ENCODE measurements around the gene MTCP1. TPM values are rescaled to one million over a fixed set of nuclear protein-coding genes. Genes with fewer than 3 reads are reported as not detected.

Gene MTCP1
- total RNA-seq, 5 donors from 2014 or later (not counting 1 experiment from before 2014, with no cell fraction given): 11.9 to 24.0 (median 19.8) TPM

DNA sequence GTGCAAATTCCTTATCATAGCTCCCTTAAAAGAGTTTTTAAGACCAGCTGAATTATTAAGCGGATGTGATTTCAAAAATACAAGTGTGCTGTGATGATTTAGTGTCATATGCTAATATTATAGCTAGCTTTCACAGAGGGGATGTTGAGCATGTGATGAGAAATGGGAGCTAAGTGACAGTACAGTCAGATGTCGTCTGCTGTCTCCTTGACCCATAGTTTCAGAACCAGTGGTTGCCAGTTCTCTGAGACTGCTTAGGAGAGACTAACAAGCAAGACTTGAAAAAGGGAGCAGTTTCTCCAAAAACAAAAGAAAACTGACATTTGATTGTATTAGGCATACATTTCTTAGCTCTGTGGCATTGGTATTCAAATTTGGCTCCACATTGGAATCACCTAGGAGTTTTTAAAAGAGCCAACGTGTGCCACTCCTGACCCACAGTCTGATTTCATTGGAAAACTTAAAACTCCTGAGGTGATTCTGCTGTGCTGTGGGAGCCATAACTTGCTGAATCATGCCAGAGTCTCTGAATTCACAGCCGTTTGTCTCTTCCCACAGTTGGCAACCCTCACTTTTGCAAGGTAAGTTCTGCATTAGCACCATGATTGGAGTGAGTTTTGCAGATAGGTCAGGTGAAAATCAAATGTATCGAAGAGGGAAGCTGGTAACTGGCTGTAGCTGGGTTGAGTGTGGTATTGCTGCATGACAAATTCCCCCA is 24.0 kb downstream of the MTCP1 start:
- Mint-ChIP-seq H3K27ac (no peak overlapping the region), H3K36me3 (peaks cover 28% of the 10 kb centered on the region), H3K27me3 (peaks cover 0 to 18% of the 10 kb centered on the region in 2 donors), H3K4me1 (peaks cover 26 to 44% (median 40%) of the 10 kb centered on the region in 3 donors), H3K9me3 (no peaks in the 10 kb centered on the region), H3K4me3 (no peak overlapping the region)
- H3K9me3 ChIP-seq: no peaks in the 10 kb centered on the region
- no peak overlapping the region for H3K4me3 ChIP-seq (ENCODE audit: control insufficient read depth in 1 of 2, extremely low read depth in 1 of 2, low read length in 1 of 2)
- peaks cover 0 to 2% of the 10 kb centered on the region in 2 experiments for H3K4me1 ChIP-seq (ENCODE audit: control insufficient read depth in 1 of 2, extremely low read depth in 1 of 2, insufficient read depth in 2 of 2, low read length in 2 of 2)
- H3K27me3 ChIP-seq (replicated peaks in 1 of 2; ENCODE audit: control insufficient read depth in 2 of 2, extremely low read depth in 1 of 2, insufficient read depth in 2 of 2, low read length in 1 of 2): no peaks in the 10 kb centered on the region
- ATAC-seq (replicated peaks in 1 of 4) (no peak), DNase-seq (no peak)
- ChIA-PET POLR2A (no interaction called here), CTCF (interaction anchor here in 1 of 2 donors (1.0 kb wide), 2 partner anchors 10 to 62 kb away, joined by 3 read pairs; no protein-coding TSS in a partner anchor)
- H3K36me3 ChIP-seq (ENCODE audit: control insufficient read depth in 2 of 2, extremely low read depth in 1 of 2, insufficient read depth in 1 of 2, low read length in 1 of 2): peaks cover 0 to 18% of the 10 kb centered on the region in 2 donors
- 88% methylated on average over 1 of the region's 5 CpGs for WGBS (ENCODE audit: insufficient coverage)
- no peak overlapping the region for H3K27ac ChIP-seq (ENCODE audit: low read length)

DNA sequence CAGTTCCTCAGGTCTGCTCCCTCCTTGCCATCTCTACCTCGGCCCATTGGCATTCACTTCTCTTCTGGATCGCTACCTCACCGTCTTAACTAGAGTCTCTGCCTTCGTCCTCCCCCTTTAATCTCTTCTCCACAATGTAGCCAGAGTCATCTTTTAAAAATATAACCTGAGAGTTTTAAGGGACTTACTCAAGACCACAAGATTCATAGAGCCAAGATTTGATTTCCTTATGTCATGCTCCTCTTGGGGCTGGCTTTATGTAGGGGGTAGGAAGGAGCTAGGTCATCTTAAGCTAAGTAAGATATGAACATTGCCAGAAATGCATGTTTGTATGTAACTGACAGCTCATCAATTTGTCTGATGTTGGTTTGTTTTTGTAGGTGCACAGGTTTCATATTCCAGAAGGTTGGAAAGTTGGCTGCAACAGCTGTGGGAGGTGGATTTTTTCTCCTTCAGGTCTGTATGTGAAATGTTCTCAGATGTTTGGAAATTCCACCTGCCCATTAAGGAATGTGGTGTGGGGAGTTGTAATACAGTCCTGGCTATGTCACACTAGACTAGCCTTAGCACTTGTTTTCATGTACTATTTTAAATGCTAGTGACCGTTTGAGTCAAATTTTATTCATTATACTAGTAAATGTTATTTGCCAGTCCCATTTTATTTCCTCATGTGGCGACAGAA is 24.7 kb downstream of the MTCP1 start:
- DNase-seq: no peak
- ChIA-PET CTCF (interaction anchor here in 1 of 2 donors (1.0 kb wide), 1 partner anchor 11 kb away, joined by 3 read pairs; no protein-coding TSS in a partner anchor), POLR2A (no interaction called here)
- H3K36me3 ChIP-seq (ENCODE audit: control insufficient read depth in 2 of 2, extremely low read depth in 1 of 2, insufficient read depth in 1 of 2, low read length in 1 of 2): peaks cover 0 to 15% of the 10 kb centered on the region in 2 donors
- Mint-ChIP-seq H3K4me3 (no peak overlapping the region), H3K36me3 (peaks cover 22% of the 10 kb centered on the region), H3K27ac (peak overlapping the region in 1 of 2 donors; percentile 46), H3K27me3 (peaks cover 0 to 11% of the 10 kb centered on the region in 2 donors), H3K9me3 (no peaks in the 10 kb centered on the region), H3K4me1 (peaks cover 23 to 40% (median 35%) of the 10 kb centered on the region in 3 donors)
- no peak for ATAC-seq (replicated peaks in 1 of 4)
- H3K27me3 ChIP-seq (replicated peaks in 1 of 2; ENCODE audit: control insufficient read depth in 2 of 2, extremely low read depth in 1 of 2, insufficient read depth in 2 of 2, low read length in 1 of 2): no peaks in the 10 kb centered on the region
- H3K4me3 ChIP-seq (ENCODE audit: control insufficient read depth in 1 of 2, extremely low read depth in 1 of 2, low read length in 1 of 2): no peak overlapping the region
- 100% methylated on average over 2 of the region's 6 CpGs for WGBS (ENCODE audit: insufficient coverage)
- H3K9me3 ChIP-seq: no peaks in the 10 kb centered on the region
- no peak overlapping the region for H3K27ac ChIP-seq (ENCODE audit: low read length)
- peaks cover 0 to 2% of the 10 kb centered on the region in 2 experiments for H3K4me1 ChIP-seq (ENCODE audit: control insufficient read depth in 1 of 2, extremely low read depth in 1 of 2, insufficient read depth in 2 of 2, low read length in 2 of 2)

GRCh38 chrX:155035688-155036087 is 35.2 kb downstream of the MTCP1 start:
- H3K4me1 Mint-ChIP-seq: peaks cover 6 to 38% (median 34%) of the 10 kb centered on the region in 3 donors
- WGBS (ENCODE audit: insufficient coverage): no CpG with 5 or more reads among the region's 4 CpGs
- H3K4me3 Mint-ChIP-seq: no peak overlapping the region
- Histone ChIP-seq H3K27ac (ENCODE audit: low read length) (no peak overlapping the region), H3K4me1 (ENCODE audit: control insufficient read depth in 1 of 2, extremely low read depth in 1 of 2, insufficient read depth in 2 of 2, low read length in 2 of 2) (no peaks in the 10 kb centered on the region), H3K36me3 (ENCODE audit: control insufficient read depth in 2 of 2, extremely low read depth in 1 of 2, insufficient read depth in 1 of 2, low read length in 1 of 2) (peaks cover 0 to 18% of the 10 kb centered on the region in 2 donors), H3K4me3 (ENCODE audit: control insufficient read depth in 1 of 2, extremely low read depth in 1 of 2, low read length in 1 of 2) (no peak overlapping the region), H3K27me3 (replicated peaks in 1 of 2; ENCODE audit: control insufficient read depth in 2 of 2, extremely low read depth in 1 of 2, insufficient read depth in 2 of 2, low read length in 1 of 2) (no peaks in the 10 kb centered on the region), H3K9me3 (peaks cover 3% of the 10 kb centered on the region)
- ChIA-PET POLR2A (no interaction called here), CTCF (no interaction called here)
- DNase-seq: no peak
- no peak overlapping the region for H3K27ac Mint-ChIP-seq
- ATAC-seq (replicated peaks in 1 of 4): no peak
- H3K9me3 Mint-ChIP-seq: peaks cover 0 to 4% (median 4%) of the 10 kb centered on the region in 3 donors
- H3K27me3 Mint-ChIP-seq: peaks cover 0 to 4% of the 10 kb centered on the region in 2 donors
- peaks cover 42% of the 10 kb centered on the region for H3K36me3 Mint-ChIP-seq

DNA sequence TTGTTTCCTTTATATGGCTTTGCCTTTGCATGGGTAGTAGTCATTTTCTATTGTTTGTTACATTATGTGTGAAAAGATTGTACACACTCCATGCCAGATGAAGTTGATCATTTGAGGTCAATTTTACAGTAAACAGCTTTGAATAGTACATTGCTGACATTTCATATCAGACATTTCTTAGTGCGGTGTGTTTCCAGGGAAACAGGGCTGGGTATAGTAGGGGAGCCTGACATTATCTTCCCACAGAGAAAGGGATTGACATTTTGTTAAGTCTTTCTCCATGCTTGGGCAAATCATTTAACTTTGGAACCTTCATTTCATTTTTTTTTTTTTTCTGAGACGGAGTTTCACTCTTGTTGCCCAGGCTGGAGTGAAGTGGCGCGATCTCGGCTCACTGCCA is 39.3 kb downstream of the MTCP1 start:
- peaks cover 0 to 4% of the 10 kb centered on the region in 2 donors for H3K27me3 Mint-ChIP-seq
- Histone ChIP-seq H3K4me1 (ENCODE audit: control insufficient read depth in 1 of 2, extremely low read depth in 1 of 2, insufficient read depth in 2 of 2, low read length in 2 of 2) (peaks cover 0 to 7% of the 10 kb centered on the region in 2 experiments), H3K27ac (ENCODE audit: low read length) (no peak overlapping the region), H3K4me3 (ENCODE audit: control insufficient read depth in 1 of 2, extremely low read depth in 1 of 2, low read length in 1 of 2) (no peak overlapping the region), H3K36me3 (ENCODE audit: control insufficient read depth in 2 of 2, extremely low read depth in 1 of 2, insufficient read depth in 1 of 2, low read length in 1 of 2) (peaks cover 0 to 16% of the 10 kb centered on the region in 2 donors), H3K9me3 (peaks cover 3% of the 10 kb centered on the region), H3K27me3 (replicated peaks in 1 of 2; ENCODE audit: control insufficient read depth in 2 of 2, extremely low read depth in 1 of 2, insufficient read depth in 2 of 2, low read length in 1 of 2) (no peaks in the 10 kb centered on the region)
- no CpG with 5 or more reads among the region's 5 CpGs for WGBS (ENCODE audit: insufficient coverage)
- no peak for ATAC-seq (replicated peaks in 1 of 4)
- peaks cover 0 to 4% (median 4%) of the 10 kb centered on the region in 3 donors for H3K9me3 Mint-ChIP-seq
- H3K27ac Mint-ChIP-seq: no peak overlapping the region
- DNase-seq: no peak
- ChIA-PET CTCF (interaction anchor here in 1 of 2 donors (0.7 kb wide), 1 partner anchor 13 kb away, joined by 6 read pairs; no protein-coding TSS in a partner anchor), POLR2A (no interaction called here)
- peaks cover 23 to 34% (median 34%) of the 10 kb centered on the region in 3 donors for H3K4me1 Mint-ChIP-seq
- peaks cover 20% of the 10 kb centered on the region for H3K36me3 Mint-ChIP-seq
- H3K4me3 Mint-ChIP-seq: no peak overlapping the region

- no CpG with 5 or more reads among the region's 2 CpGs for WGBS (ENCODE audit: insufficient coverage)
- peak overlapping the region in 1 of 2 donors; percentile 36 for H3K27ac Mint-ChIP-seq
- H3K27ac ChIP-seq (ENCODE audit: low read length): no peak overlapping the region
Observed at GRCh38 chrX:155028877-155029291, 42.1 kb downstream of the MTCP1 start.

DNA sequence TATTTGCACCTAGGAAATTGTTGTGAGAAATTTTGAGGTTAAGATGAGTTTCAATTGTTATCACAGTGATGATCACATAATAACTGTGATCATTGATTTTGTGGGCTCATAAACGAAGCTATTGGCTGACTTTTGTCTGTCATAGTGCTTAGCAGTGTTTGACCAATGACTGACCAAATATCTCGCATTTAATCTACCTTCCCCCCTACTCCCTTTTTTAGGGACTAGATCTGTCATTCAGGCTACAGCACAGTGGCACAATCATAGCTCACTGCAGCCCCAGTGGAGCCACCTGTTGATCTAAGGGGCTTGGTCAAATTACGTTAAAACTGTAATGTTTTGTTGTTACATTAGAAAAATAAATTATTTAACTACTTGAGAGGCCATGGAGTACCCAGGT is 42.8 kb downstream of the MTCP1 start:
- H3K4me3 ChIP-seq (ENCODE audit: control insufficient read depth in 1 of 2, extremely low read depth in 1 of 2, low read length in 1 of 2): peak overlapping the region in 1 of 2 donors; percentile 79
- CTCF ChIA-PET: interaction anchor here in 1 of 2 donors (1.0 kb wide), 1 partner anchor 29 kb away, joined by 4 read pairs; no protein-coding TSS in a partner anchor
- peak overlapping the region; percentile 94 for H3K27ac ChIP-seq (ENCODE audit: low read length)
- H3K4me1 Mint-ChIP-seq: peaks cover 23 to 28% (median 27%) of the 10 kb centered on the region in 3 donors
- H3K4me3 Mint-ChIP-seq: peak overlapping the region; percentile 80 to 89 (median 84)
- H3K9me3 ChIP-seq: no peaks in the 10 kb centered on the region
- H3K27me3 Mint-ChIP-seq: peaks cover 0 to 14% of the 10 kb centered on the region in 2 donors
- H3K36me3 ChIP-seq (ENCODE audit: control insufficient read depth in 2 of 2, extremely low read depth in 1 of 2, insufficient read depth in 1 of 2, low read length in 1 of 2): no peaks in the 10 kb centered on the region
- H3K4me1 ChIP-seq (ENCODE audit: control insufficient read depth in 1 of 2, extremely low read depth in 1 of 2, insufficient read depth in 2 of 2, low read length in 2 of 2): peaks cover 0 to 7% of the 10 kb centered on the region in 2 experiments
- no peaks in the 10 kb centered on the region for H3K27me3 ChIP-seq (replicated peaks in 1 of 2; ENCODE audit: control insufficient read depth in 2 of 2, extremely low read depth in 1 of 2, insufficient read depth in 2 of 2, low read length in 1 of 2)
- H3K27ac Mint-ChIP-seq: peak overlapping the region; percentile 90 to 94
- WGBS (ENCODE audit: insufficient coverage): no CpG with 5 or more reads among the region's 3 CpGs
- no peaks in the 10 kb centered on the region for H3K9me3 Mint-ChIP-seq
- POLR2A ChIA-PET: no interaction called here
- no peaks in the 10 kb centered on the region for H3K36me3 Mint-ChIP-seq
- no peak for ATAC-seq (replicated peaks in 1 of 4)
- no peak for DNase-seq

More at GRCh38 chrX:155028877-155029291, 42.1 kb downstream of the MTCP1 start:
- Histone ChIP-seq H3K36me3 (ENCODE audit: control insufficient read depth in 2 of 2, extremely low read depth in 1 of 2, insufficient read depth in 1 of 2, low read length in 1 of 2) (no peaks in the 10 kb centered on the region), H3K27me3 (replicated peaks in 1 of 2; ENCODE audit: control insufficient read depth in 2 of 2, extremely low read depth in 1 of 2, insufficient read depth in 2 of 2, low read length in 1 of 2) (no peaks in the 10 kb centered on the region), H3K9me3 (no peaks in the 10 kb centered on the region), H3K4me1 (ENCODE audit: control insufficient read depth in 1 of 2, extremely low read depth in 1 of 2, insufficient read depth in 2 of 2, low read length in 2 of 2) (peaks cover 0 to 7% of the 10 kb centered on the region in 2 experiments), H3K4me3 (ENCODE audit: control insufficient read depth in 1 of 2, extremely low read depth in 1 of 2, low read length in 1 of 2) (no peak overlapping the region)
- Mint-ChIP-seq H3K9me3 (no peaks in the 10 kb centered on the region), H3K27me3 (peaks cover 0 to 10% of the 10 kb centered on the region in 2 donors), H3K4me3 (peak overlapping the region in 2 of 3 donors; percentile 12 to 58), H3K4me1 (peaks cover 23 to 31% (median 28%) of the 10 kb centered on the region in 3 donors), H3K36me3 (no peaks in the 10 kb centered on the region)
- no peak for DNase-seq
- ChIA-PET CTCF (no interaction called here), POLR2A (no interaction called here)
- ATAC-seq (replicated peaks in 1 of 4): no peak

All from T-cell (primary cell).